ENCODE data around the gene BCL2L15.

The BCL2L15 gene

GRCh38 chr1:113859478-113860175 lies 27.8 kb downstream of the BCL2L15 start:
- H3K4me3 ChIP-seq (ENCODE audit: low read depth, low read length), result no peak overlapping the region
- POLR2A ChIA-PET, result interaction anchor here (0.6 to 0.7 kb wide), 4 partner anchors 35 to 695 kb away, joined by 3 to 4 read pairs (median 4); no protein-coding TSS in a partner anchor

GRCh38 chr1:113858982-113859381 lies 28.4 kb downstream of the BCL2L15 start:
- TF ChIP-seq ZNF24 (tag by site-specific recombination; IDR thresholded peaks at IDR 0.05) (0 out of 2 replicates have a peak, but pooled peaks have one; percentile 55), ZBTB11 (tag by site-specific recombination; conservative IDR thresholded peaks at IDR 0.05; ENCODE audit: low read depth) (no peak)
- Histone ChIP-seq H3K4me3 (ENCODE audit: low read depth, low read length) (no peak overlapping the region), H3K36me3 (ENCODE audit: control insufficient read depth in 2 of 2, insufficient read depth in 1 of 2, low read length in 2 of 2) (no peaks in the 10 kb centered on the region), H3K9me3 (ENCODE audit: control insufficient read depth, insufficient read depth, low read depth, low read length) (no peaks in the 10 kb centered on the region), H3K4me1 (ENCODE audit: control insufficient read depth, insufficient read depth, low read length) (no peaks in the 10 kb centered on the region), H3K27ac (ENCODE audit: extremely low read depth, low read depth, low read length) (no peak overlapping the region)
- CTCF ChIA-PET, result interaction anchor here (1.4 kb wide), 1 partner anchor 11 kb away, joined by 4 read pairs; no protein-coding TSS in a partner anchor
- POLR2A ChIA-PET, result interaction anchor here (0.7 kb wide), 1 partner anchor 36 kb away, joined by 4 read pairs; no protein-coding TSS in a partner anchor

More at GRCh38 chr1:113859478-113860175, 27.8 kb downstream of the BCL2L15 start:
- Histone ChIP-seq H3K27ac (ENCODE audit: extremely low read depth, low read depth, low read length) (no peak overlapping the region), H3K4me1 (ENCODE audit: control insufficient read depth, insufficient read depth, low read length) (no peaks in the 10 kb centered on the region), H3K9me3 (ENCODE audit: control insufficient read depth, insufficient read depth, low read depth, low read length) (no peaks in the 10 kb centered on the region), H3K36me3 (ENCODE audit: control insufficient read depth in 2 of 2, insufficient read depth in 1 of 2, low read length in 2 of 2) (no peaks in the 10 kb centered on the region)
- TF ChIP-seq GFI1B (tag by site-specific recombination; IDR thresholded peaks at IDR 0.05), result no peak
- TF ChIP-seq ZNF624 (tag by site-specific recombination; IDR thresholded peaks at IDR 0.05), result no peak
- no peak for TF ChIP-seq ZNF184 (tag by site-specific recombination; IDR thresholded peaks at IDR 0.05)
- TF ChIP-seq PRDM1 (tag by site-specific recombination; IDR thresholded peaks at IDR 0.05), result peak; percentile 50; the same call in 1 of the 2 replicates
- no peak for TF ChIP-seq PRDM10 (tag by site-specific recombination; IDR thresholded peaks at IDR 0.05)
- TF ChIP-seq TRIM28 (IDR thresholded peaks at IDR 0.05; ENCODE audit: borderline replicate concordance, low read length), result no peak
- CTCF ChIA-PET, result interaction anchor here (0.6 to 1.4 kb wide), 4 partner anchors 10 to 118 kb away, joined by 3 to 4 read pairs (median 3); no protein-coding TSS in a partner anchor

- TF ChIP-seq ZSCAN30 (tag by site-specific recombination; IDR thresholded peaks at IDR 0.05) (no peak), ZNF544 (tag by site-specific recombination; IDR thresholded peaks at IDR 0.05) (no peak), ZNF843 (tag by site-specific recombination; IDR thresholded peaks at IDR 0.05) (no peak), ZNF670 (tag by site-specific recombination; IDR thresholded peaks at IDR 0.05; ENCODE audit: low read depth) (no peak)
- ChIA-PET POLR2A (no interaction called here), CTCF (no interaction called here)
- Histone ChIP-seq H3K27ac (ENCODE audit: extremely low read depth, low read depth, low read length) (no peak overlapping the region), H3K9me3 (ENCODE audit: control insufficient read depth, insufficient read depth, low read depth, low read length) (no peaks in the 10 kb centered on the region), H3K36me3 (ENCODE audit: control insufficient read depth in 2 of 2, insufficient read depth in 1 of 2, low read length in 2 of 2) (no peaks in the 10 kb centered on the region), H3K4me3 (ENCODE audit: low read depth, low read length) (no peak overlapping the region), H3K4me1 (ENCODE audit: control insufficient read depth, insufficient read depth, low read length) (no peaks in the 10 kb centered on the region)
Measured at GRCh38 chr1:113858418-113858817, 29.0 kb downstream of the BCL2L15 start.
